Stomach smooth muscle (tissue), 2 donors: ENCODE data around the gene KRTAP4-12.
"Not testable (repeated sequence)": the region's sequence is repeated elsewhere in the genome, so short reads cannot be mapped to it uniquely, and the experiment has no call there.

Experiments used
- H3K27ac ChIP-seq: one replicate; pipeline ENCODE4 v1.7.0; 2013; ENCODE audit warnings: mild to moderate bottlenecking, low read length, inconsistent platforms
- H3K27me3 ChIP-seq, 2 donors: one replicate each; pipeline ENCODE4 v1.7.0; 2013; ENCODE audit warnings: low read length in 2 of 2; ENCODE audit not compliant: insufficient read depth in 2 of 2, control insufficient read depth in 1 of 2
- H3K36me3 ChIP-seq, 2 donors: one replicate each; pipeline ENCODE4 v1.7.0; 2013; ENCODE audit warnings: low read length in 2 of 2; ENCODE audit not compliant: control insufficient read depth in 2 of 2, insufficient read depth in 2 of 2
- H3K4me1 ChIP-seq: one replicate; pipeline ENCODE4 v1.7.0; 2013; ENCODE audit warnings: low read length; ENCODE audit not compliant: control insufficient read depth, insufficient read depth
- H3K4me3 ChIP-seq, 2 donors: one replicate each; pipeline ENCODE4 v1.7.0; 2013; ENCODE audit warnings: low read length in 2 of 2
- H3K9ac ChIP-seq, 2 donors: one replicate each; pipeline ENCODE4 v1.7.0; 2013; ENCODE audit warnings: low read length in 2 of 2, mild to moderate bottlenecking in 1 of 2
- H3K9me3 ChIP-seq, 2 donors: one replicate each; pipeline ENCODE4 v1.7.0; 2013; ENCODE audit warnings: low read length in 2 of 2; ENCODE audit not compliant: control insufficient read depth in 2 of 2
- donor health status: healthy.
- donor health status: Pancreatic carcinoma.

KRTAP4-12 gene

GRCh38 chr17:41123991-41124371 is at the start of gene KRTAP4-12:
KRTAP4-12 (minus strand) TSS chr17:41124182; CDS start chr17:41124122, 60 bp downstream.
- not testable (repeated sequence) for H3K9me3 ChIP-seq, H3K27me3 ChIP-seq, H3K27ac ChIP-seq, H3K9ac ChIP-seq, H3K36me3 ChIP-seq, H3K4me1 ChIP-seq, H3K4me3 ChIP-seq

- no peaks in the 10 kb centered on the region for H3K4me1 ChIP-seq
These were observed 47.9 kb upstream of the KRTAP4-12 start for GRCh38 chr17:41171886-41172285.

GRCh38 chr17:41168121-41168520 is 44.1 kb upstream of the KRTAP4-12 start, which contains the start of gene KRTAP4-3:
KRTAP4-3 (minus strand) TSS chr17:41168221; CDS start chr17:41168172, 49 bp downstream.
- Histone ChIP-seq H3K27me3 (no peaks in the 10 kb centered on the region), H3K9ac (no peak within 1 kb of the TSS), H3K4me3 (no peak within 1 kb of the TSS), H3K9me3 (no peaks in the 10 kb centered on the region), H3K27ac (no peak within 1 kb of the TSS), H3K36me3 (no peaks in the 10 kb centered on the region), H3K4me1 (no peaks in the 10 kb centered on the region)

More at GRCh38 chr17:41171886-41172285, 47.9 kb upstream of the KRTAP4-12 start:
- Histone ChIP-seq H3K27me3 (peaks cover 0 to 9% of the 10 kb centered on the region in 2 donors), H3K9me3 (no peaks in the 10 kb centered on the region), H3K4me3 (no peak overlapping the region), H3K36me3 (no peaks in the 10 kb centered on the region), H3K27ac (no peak overlapping the region), H3K9ac (no peak overlapping the region)

GRCh38 chr17:41167561-41167960 is 43.6 kb upstream of the KRTAP4-12 start:
- H3K9me3 ChIP-seq: no peaks in the 10 kb centered on the region
- no peaks in the 10 kb centered on the region for H3K4me1 ChIP-seq
- H3K36me3 ChIP-seq: no peaks in the 10 kb centered on the region
- H3K4me3 ChIP-seq: no peak overlapping the region
- no peak overlapping the region for H3K9ac ChIP-seq
- H3K27me3 ChIP-seq: no peaks in the 10 kb centered on the region
- no peak overlapping the region for H3K27ac ChIP-seq

GRCh38 chr17:41163828-41164227 is 39.8 kb upstream of the KRTAP4-12 start:
- no peak overlapping the region for H3K9ac ChIP-seq
- H3K27me3 ChIP-seq: peaks cover 0 to 2% of the 10 kb centered on the region in 2 donors
- H3K27ac ChIP-seq: no peak overlapping the region
- H3K4me1 ChIP-seq: no peaks in the 10 kb centered on the region
- no peaks in the 10 kb centered on the region for H3K9me3 ChIP-seq
- H3K36me3 ChIP-seq: no peaks in the 10 kb centered on the region
- H3K4me3 ChIP-seq: no peak overlapping the region

GRCh38 chr17:41160648-41161047 is 36.7 kb upstream of the KRTAP4-12 start, which contains the start of gene KRTAP4-4:
KRTAP4-4 (minus strand) TSS chr17:41160748; CDS start chr17:41160691, 57 bp downstream.
- Histone ChIP-seq H3K4me3 (no peak within 1 kb of the TSS), H3K27ac (no peak within 1 kb of the TSS), H3K9ac (no peak within 1 kb of the TSS), H3K27me3 (peaks cover 0 to 2% of the 10 kb centered on the region in 2 donors), H3K4me1 (no peaks in the 10 kb centered on the region), H3K36me3 (no peaks in the 10 kb centered on the region), H3K9me3 (no peaks in the 10 kb centered on the region)

- not testable (repeated sequence) for H3K4me1 ChIP-seq, H3K4me3 ChIP-seq, H3K36me3 ChIP-seq, H3K9me3 ChIP-seq, H3K27me3 ChIP-seq, H3K27ac ChIP-seq, H3K9ac ChIP-seq
These were observed 36.2 kb upstream of the KRTAP4-12 start for GRCh38 chr17:41160190-41160589.

GRCh38 chr17:41153856-41154255 is 29.9 kb upstream of the KRTAP4-12 start:
- no peaks in the 10 kb centered on the region for H3K9me3 ChIP-seq
- no peak overlapping the region for H3K27ac ChIP-seq
- H3K4me3 ChIP-seq: no peak overlapping the region
- H3K9ac ChIP-seq: no peak overlapping the region
- H3K4me1 ChIP-seq: no peaks in the 10 kb centered on the region
- no peaks in the 10 kb centered on the region for H3K27me3 ChIP-seq
- no peaks in the 10 kb centered on the region for H3K36me3 ChIP-seq

GRCh38 chr17:41151525-41151924 is 27.5 kb upstream of the KRTAP4-12 start:
- H3K9ac ChIP-seq: no peak overlapping the region
- H3K27me3 ChIP-seq: no peaks in the 10 kb centered on the region
- H3K4me1 ChIP-seq: no peaks in the 10 kb centered on the region
- H3K36me3 ChIP-seq: no peaks in the 10 kb centered on the region
- H3K27ac ChIP-seq: no peak overlapping the region
- H3K4me3 ChIP-seq: no peak overlapping the region
- H3K9me3 ChIP-seq: no peaks in the 10 kb centered on the region

- Histone ChIP-seq H3K27me3 (no peaks in the 10 kb centered on the region), H3K9me3 (no peaks in the 10 kb centered on the region), H3K27ac (no peak overlapping the region), H3K36me3 (no peaks in the 10 kb centered on the region), H3K4me3 (no peak overlapping the region), H3K4me1 (no peaks in the 10 kb centered on the region), H3K9ac (no peak overlapping the region)
These were observed 26.0 kb upstream of the KRTAP4-12 start for GRCh38 chr17:41150026-41150425.

GRCh38 chr17:41149652-41149985 is 25.6 kb upstream of the KRTAP4-12 start, which contains the start of gene KRTAP4-5:
KRTAP4-5 (minus strand) TSS chr17:41149825; CDS start chr17:41149767, 58 bp downstream.
- no peaks in the 10 kb centered on the region for H3K4me1 ChIP-seq
- no peak within 1 kb of the TSS for H3K27ac ChIP-seq
- no peaks in the 10 kb centered on the region for H3K27me3 ChIP-seq
- H3K9me3 ChIP-seq: no peaks in the 10 kb centered on the region
- no peak within 1 kb of the TSS for H3K9ac ChIP-seq
- no peaks in the 10 kb centered on the region for H3K36me3 ChIP-seq
- H3K4me3 ChIP-seq: no peak within 1 kb of the TSS
